Left ventricle myocardium superior (tissue), 1 donor: ENCODE measurements around the gene TGFBR2. TPM values are rescaled to one million over a fixed set of nuclear protein-coding genes. Genes with fewer than 3 reads are reported as not detected.

Source experiments
- ATAC-seq: fragments of 200-7000 bp; cut with Tn5 transposase; one replicate; pipeline ENCODE4 v1.9.1; 2020; ENCODE audit warnings: mild to moderate bottlenecking, moderate library complexity
- DNase-seq: peaks from one replicate; pipeline ENCODE4 v3.0.0-alpha.2; 2020
- intact Hi-C: fragments of 100-400 bp; cut with micrococcal nuclease; formaldehyde crosslinking; loops from one replicate; pipeline ENCODE4 v1.11.0; 2022
- long read RNA-seq: library from polyadenylated mRNA; unstranded; transcript quantifications from one replicate; pipeline ENCODE4 v2.0.0, GENCODE V29; 2021
- total RNA-seq: library from RNA; stranded (reverse); fragmentation: NEBNext Ultra II Directional; extraction: Animal tissue kit (Norgen Biotek cat#: 25700); gene quantifications from one replicate; pipeline ENCODE4 v1.2.1, GENCODE V29; 2021
- donor health status: DM: no; HTN: yes; CAD: no; lungs with severe emphysema.

The TGFBR2 gene
- total RNA-seq, result 175 TPM
- long read RNA-seq, full-length matches to known transcripts, result 19 of 152 reads
- long read RNA-seq, partial matches to known transcripts, result 131 of 152 reads
- long read RNA-seq, other reads (novel, unspliced or antisense), result 2 of 152 reads

DNA sequence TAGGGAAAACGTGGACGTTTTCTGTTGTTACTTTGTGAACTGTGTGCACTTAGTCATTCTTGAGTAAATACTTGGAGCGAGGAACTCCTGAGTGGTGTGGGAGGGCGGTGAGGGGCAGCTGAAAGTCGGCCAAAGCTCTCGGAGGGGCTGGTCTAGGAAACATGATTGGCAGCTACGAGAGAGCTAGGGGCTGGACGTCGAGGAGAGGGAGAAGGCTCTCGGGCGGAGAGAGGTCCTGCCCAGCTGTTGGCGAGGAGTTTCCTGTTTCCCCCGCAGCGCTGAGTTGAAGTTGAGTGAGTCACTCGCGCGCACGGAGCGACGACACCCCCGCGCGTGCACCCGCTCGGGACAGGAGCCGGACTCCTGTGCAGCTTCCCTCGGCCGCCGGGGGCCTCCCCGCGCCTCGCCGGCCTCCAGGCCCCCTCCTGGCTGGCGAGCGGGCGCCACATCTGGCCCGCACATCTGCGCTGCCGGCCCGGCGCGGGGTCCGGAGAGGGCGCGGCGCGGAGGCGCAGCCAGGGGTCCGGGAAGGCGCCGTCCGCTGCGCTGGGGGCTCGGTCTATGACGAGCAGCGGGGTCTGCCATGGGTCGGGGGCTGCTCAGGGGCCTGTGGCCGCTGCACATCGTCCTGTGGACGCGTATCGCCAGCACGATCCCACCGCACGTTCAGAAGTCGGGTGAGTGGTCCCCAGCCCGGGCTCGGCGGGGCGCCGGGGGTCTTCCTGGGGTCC lies at the start of gene TGFBR2:
TGFBR2 (plus strand) TSS at position 301 of the 731 bp plus-strand sequence; CDS start at position 584, 283 bp downstream.
- intact Hi-C loops, result no loop called here
- peak; percentile 97 for ATAC-seq

DNA sequence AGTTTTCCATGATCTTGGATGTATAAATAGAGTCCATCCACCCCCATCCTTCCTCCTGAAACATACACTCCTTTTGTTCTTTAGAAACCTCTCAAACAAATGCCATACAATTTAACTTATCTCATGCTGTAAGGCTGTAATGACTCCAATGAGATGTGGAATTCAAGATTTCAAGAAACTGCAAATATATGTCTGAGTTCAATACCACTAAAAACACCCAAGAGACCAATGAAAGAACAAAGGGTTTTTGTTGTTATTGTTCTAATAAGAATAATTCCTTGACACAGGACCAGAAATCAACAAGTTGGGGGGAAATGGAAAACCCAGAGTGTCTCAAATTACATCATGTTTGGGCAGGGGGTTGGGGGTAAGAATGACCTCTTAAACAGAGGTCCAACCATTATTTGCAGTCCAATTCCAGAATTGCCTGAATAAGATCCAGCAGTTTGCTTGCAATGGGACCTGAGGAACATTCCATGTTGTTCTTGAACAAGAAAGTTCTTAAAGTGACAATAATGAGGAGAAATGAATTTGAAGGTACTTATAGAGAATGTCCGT lies 48.6 kb upstream of the TGFBR2 start:
- intact Hi-C loops, result no loop called here
- no peak for DNase-seq
- ATAC-seq, result no peak

More for the DNA sequence above, at the start of gene TGFBR2:
- DNase-seq, result peak; percentile 96

DNA sequence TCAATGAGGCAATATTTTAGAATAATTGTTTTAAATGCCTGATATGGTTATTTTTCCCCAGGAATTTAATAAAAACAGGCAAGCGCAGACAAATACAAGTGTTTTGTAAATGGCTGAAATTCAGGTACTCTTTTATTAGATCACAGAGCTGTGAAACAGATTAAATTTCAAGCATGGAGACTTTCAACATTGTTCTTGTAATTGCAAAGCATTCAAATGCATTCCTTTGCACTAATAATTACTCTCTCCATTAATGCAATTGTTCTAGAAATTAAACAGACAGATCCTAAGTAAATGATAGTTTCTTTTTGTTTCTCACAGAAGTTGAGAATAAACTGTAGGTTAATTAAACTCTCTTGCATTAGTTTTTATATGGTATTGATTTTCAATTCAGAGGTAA lies 42.4 kb upstream of the TGFBR2 start:
- DNase-seq, result no peak
- no peak for ATAC-seq
- intact Hi-C loops, result no loop called here

DNA sequence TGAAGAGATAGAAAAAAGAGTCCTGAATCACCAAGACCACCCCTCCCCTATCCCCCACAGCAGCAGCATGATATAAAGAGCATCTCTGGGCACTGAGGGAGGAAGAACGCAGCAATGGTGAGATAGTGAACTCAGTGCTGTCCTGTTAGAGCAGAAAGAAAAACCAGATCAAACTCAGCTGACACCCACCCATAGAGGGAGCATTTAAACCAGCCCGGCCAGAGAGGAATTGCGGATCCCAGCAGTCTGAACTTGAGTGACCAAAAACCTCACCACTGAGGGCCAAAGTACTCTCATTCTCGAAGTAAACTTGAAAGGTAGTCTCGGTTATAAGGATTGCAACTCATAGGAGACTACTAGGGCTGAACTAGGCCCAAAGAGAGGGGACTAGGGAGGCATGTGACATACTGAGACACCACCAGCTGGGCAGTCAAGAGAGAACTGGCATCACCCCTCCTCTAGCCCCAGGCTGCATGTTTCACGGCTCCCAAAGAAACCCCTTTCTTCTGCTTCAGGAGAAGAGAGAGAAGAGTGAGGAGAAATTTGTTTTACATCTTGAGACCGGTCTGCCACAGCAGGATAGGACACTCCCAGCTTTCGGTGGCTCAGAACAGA lies 39.2 kb upstream of the TGFBR2 start:
- intact Hi-C loops, result no loop called here
- DNase-seq, result no peak
- peak; percentile 22 for ATAC-seq

DNA sequence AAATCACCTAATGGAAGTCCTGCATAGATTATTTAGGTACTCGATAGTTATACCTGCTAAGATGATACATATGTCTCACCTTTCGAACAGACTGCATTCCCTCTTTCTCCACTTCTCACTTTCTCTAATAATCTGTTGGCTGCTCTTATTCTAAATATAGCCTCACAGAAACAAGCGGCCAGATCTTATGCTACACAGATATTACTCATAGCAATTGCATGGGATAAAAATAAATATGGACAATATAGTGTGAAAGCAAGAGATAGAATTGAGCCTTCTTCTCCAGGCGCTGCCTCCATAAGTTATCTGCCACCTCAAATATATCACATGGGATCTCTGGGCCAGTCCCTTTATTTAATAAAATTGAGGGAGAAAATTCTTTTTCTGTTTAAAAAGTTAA lies 29.5 kb upstream of the TGFBR2 start:
- ATAC-seq, result peak; percentile 69
- no peak for DNase-seq
- intact Hi-C loops, result no loop called here

DNA sequence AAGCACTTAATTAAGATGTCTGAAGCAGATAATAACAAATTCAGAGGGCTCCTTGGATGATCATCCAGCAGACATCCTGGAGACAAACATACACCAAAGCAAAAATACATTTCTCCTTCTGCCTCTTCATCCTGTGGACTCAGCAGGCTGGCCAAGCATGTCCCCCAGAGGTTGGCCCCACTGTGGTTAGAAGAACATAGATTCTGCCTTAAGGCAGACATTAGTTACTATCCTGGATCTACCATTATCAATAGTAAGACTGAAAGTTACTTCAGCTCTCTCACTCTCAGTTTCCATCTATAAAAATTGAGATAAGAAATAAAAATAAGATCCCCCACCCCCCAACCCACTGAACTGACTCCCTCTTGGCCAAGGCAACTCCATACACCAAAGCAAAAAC lies 28.6 kb upstream of the TGFBR2 start:
- intact Hi-C loops, result no loop called here
- DNase-seq (no peak), ATAC-seq (no peak)

DNA sequence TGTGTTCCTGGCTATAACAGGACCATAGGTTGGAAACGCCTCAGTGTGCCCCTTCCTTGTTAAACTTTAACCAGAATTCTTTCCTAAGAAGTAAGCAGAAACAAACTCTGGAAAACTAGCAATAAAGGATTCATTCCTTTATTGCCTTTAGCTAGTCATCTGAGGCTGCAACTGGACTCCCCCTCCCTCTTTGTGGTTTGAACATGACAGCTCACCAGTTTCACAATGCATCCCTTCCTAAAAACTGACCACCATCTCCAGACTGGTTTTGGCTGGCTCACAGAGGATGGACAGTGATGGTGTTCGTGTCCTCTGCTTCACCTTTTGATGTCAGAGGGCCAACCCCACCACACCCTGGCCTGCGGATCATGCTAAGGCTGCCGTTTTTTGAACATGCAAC lies 27.9 kb upstream of the TGFBR2 start:
- peak; percentile 56 for ATAC-seq
- intact Hi-C loops, result no loop called here
- DNase-seq, result no peak

DNA sequence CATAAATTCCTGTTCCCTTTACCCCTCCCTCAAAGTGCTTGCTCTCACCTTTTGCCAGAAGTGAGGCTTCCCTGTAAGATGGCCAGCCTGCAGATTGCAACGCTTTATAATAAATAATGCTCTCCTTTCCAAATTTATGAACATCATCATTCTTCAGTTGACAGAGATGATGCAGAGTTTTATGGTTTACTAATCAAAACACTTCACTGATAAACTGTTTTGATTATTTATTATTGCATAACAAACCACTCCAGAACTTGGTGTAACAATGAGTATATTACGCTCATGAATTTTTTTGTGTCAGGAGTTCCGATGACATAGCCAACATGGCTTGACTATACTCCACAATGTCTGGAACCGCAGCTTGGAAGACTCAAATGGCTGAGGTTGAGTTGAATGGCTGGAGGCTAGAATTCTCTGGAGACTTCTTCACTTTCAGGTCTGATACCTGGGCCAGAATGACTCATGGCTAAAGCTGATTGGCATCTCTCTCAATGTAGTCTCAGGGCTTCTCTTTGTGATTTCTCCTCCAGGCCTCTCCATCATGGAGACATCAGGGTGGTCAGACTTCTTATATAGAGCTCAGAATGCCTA lies 27.3 kb upstream of the TGFBR2 start:
- intact Hi-C loops, result no loop called here
- no peak for DNase-seq
- no peak for ATAC-seq

DNA sequence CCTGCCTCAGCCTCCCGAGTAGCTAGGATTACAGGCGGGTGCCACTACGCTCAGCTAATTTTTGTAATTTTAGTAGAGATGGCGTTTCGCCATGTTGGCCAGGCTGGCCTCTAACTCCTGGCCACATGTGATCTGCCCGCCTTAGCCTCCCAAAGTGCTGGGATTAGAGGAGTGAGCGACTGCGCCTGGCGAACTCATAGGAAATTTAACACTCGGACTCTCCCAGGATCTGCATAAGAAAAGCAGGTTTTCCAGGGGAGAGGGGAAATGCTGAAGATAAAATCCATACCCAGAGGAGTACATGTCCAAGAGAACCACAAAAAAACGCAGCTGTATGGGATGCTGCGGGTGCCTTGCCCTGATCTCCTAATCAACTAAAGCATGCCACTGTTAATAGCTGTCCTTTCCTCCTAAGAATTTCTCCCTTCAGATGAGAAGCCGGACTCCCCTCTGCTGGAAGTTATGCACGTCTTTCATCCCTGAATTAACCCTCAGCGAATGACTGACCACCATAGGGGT lies 25.3 kb upstream of the TGFBR2 start:
- DNase-seq (no peak), ATAC-seq (peak; percentile 12)
- intact Hi-C loops, result no loop called here

DNA sequence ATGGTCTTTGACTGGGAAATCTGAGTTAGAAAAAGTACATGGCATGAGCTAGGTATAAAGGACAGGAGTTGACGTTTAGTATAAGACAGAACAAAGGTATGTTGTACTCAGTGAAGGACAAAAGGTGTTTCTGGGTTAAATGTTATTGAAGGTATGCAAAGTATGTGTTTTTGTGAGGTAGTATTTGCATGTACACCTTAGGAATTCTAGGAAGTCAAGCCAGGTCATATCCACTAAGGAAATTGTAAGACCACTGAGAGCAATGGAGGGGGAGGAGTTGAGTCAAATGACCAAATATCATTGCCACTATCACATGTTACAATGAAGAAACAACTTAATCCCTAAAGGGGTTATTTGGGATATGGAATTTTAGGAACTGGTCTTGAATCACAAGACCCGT lies 24.4 kb upstream of the TGFBR2 start:
- no peak for ATAC-seq
- DNase-seq, result no peak
- intact Hi-C loops, result no loop called here

DNA sequence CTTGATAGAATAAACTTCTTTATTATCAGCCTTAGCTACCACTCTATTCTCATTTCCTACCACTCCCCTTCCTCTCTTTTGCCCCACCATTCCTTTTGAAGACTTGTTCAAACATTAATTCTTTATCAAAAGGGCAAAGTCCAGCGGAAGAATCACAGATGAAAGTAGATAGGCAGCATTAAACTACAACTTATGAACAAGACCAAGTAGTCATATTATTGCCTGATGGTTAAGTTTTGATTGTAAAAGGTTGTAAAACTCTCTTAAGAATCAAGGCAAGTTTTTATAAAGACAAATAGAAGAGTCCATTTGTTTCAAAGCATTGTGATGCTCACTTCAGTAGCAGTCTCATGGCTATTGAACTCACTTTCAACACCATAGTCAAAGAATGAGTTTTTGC lies 22.4 kb upstream of the TGFBR2 start:
- ATAC-seq, result no peak
- no peak for DNase-seq
- intact Hi-C loops, result no loop called here

DNA sequence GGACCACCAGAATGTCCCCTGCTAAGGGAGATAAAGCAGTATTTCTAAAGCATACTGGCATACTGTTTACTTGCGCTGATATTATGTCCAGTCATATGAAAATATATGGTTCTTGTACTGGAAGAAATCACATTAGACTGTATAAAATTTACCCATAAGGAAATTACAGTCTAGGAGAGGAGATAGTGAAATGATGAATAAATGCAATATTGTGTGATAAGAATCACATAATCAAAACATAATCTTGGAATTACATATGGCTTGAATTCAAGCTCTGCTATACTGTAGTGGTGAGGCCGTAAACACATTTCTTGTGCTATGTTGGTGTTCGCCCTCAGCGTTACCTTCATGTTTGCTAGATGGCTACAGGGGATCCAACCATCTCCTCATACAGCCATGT lies 20.7 kb upstream of the TGFBR2 start:
- DNase-seq, result no peak
- intact Hi-C loops, result no loop called here
- ATAC-seq, result no peak

DNA sequence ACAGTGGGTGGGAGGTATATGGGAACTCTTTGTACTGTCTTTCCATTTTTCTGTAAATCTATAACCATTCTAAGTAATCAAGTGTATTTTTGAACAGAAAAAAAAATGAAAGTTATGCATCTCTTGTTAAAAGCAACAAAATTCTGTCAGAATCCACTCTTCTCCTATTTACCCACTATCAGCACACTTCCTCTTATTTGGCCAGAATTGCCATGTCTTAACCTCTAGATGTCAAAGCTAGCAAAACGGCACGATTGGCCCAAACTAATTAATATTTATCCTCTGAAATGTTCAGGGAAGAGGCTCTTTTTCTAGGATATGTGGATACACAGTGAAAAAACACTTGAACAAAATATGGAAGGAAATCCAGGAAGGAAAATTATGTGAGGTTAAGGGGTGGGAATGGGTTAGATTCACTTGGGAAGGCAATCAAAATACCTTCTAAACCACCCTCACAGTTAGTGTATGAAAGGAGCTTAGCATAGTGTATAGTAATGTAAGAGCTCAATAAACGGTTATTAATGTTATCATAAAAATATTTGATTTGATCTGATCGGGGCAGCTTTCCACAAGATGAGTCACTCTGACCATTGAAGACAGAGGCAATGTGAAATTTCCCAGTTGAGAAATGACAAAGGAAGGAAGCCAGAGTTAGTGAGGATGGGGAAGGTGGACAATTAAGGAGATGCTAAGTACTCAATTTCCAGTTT lies 20.1 kb upstream of the TGFBR2 start:
- no peak for ATAC-seq
- DNase-seq, result no peak
- intact Hi-C loops, result no loop called here

DNA sequence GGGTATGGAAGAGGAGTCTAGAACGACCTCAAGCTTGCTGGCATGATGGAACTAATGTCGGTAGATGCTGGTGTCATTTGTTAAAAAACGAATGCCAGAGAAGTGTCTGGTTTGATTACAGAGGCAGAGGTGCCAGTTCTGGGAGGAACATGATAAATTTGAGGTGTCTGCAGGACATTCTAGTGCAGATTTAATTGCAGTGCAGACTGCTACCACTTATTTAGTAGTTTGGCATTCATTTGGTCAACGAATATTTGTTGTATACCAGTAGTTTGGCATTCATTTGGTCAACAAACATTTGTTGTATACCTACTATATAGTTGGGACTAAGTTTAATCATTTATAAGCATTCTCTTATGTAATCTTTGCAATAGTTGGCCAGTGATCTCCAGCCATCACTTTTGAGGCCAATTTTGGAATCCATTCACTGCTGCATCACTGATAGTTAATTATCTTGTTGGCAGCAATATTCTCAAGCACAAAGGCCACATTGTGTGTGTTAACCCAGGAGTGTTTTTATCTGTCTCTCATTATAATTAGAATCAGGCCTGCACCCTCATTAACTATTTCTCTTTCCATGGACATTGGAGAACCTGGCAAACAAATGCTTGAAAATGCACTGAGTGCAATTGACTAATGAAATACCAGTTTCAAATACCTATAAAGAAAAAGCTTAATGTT lies 19.5 kb upstream of the TGFBR2 start:
- DNase-seq (no peak), ATAC-seq (peak; percentile 91)
- intact Hi-C loops, result no loop called here

DNA sequence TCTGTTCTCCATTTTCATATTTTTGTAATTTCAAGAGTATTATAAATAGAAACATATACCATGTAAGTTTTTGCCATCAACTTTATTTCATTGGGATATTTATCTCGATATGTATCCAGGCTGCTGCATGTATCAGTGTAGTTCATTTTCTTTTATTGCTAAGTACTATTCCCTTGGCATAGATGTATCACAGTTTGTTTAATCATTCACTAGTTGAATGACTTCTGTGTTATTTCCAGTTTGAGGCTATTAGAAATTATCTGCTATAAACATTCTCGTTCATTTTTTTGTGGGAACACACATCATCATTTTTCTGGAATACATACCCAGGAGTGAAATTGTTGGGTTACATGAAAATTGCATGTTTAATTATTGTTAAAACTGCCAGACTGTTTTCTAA lies 18.5 kb upstream of the TGFBR2 start:
- DNase-seq (no peak), ATAC-seq (no peak)
- intact Hi-C loops, result no loop called here

DNA sequence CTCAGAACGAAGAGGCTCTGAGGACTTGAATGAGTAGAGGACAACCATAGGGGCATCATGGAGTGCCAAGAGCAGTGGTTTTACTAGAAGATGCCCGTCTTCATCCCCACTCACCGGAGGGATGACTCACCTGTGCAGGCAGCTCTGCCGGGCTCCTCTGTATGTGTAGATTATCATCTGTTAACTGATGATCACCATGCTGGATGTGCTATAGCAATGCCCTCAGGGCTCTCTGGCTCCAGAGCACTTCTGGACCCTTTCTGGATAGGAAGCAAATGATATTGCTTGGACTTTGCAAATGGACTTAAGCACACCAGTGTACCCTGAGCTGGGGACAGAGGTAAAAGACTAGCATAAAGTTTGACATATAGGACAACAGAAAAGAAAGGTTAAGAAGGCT lies 10.2 kb upstream of the TGFBR2 start:
- intact Hi-C loops, result no loop called here
- DNase-seq (no peak), ATAC-seq (no peak)

DNA sequence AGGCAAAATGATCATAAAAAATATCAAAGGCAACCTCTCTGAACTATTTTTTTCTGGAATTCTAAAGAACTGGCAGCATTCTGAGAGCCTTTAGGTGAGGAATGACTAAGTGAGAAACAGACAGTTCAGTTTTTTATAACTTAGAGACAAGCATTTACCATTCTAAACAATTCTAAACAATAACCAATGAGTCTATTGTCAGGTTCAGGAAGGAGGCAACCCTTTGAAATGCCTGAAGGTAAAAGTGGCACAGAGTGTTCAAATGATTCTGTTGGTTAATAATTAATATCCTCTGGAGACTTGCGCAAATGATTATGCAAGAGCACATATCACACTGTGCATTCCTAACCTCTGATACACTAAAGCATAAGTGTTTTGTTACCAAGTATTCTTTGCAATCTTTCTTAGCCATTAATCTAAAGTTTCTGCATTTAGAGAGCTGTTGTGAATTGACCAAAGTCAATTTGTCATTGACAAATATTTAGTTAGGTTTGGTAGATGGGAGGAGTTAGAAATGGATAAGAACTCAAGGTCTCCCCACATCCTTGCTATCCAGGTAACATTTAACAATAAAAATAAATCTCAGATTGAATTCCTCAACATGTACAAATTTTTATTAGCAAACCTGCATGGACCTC lies 9.2 kb upstream of the TGFBR2 start:
- intact Hi-C loops, result no loop called here
- DNase-seq (no peak), ATAC-seq (peak; percentile 96)

DNA sequence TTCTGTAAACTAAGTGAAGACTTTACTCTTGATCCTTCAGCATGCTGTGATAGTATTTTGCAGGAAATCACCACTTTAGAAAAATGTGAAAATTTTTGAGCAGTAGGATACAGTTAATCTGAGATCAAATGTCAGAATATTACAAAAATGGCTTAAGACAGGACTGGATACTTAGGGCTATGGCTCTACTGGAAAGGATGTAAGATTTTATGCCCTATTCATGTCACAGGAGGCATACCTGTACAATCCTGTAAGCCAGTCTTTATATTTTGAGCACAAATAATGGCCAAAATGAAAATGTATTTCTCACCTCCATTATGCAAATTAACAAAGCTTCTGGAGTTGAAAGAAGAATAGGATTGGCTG lies 8.6 kb upstream of the TGFBR2 start:
- no peak for DNase-seq
- no peak for ATAC-seq
- intact Hi-C loops, result no loop called here
